ENCODE data around the gene MTHFR. TPM values are rescaled to one million over a fixed set of nuclear protein-coding genes. Genes with fewer than 3 reads are reported as not detected.

Gene MTHFR
- total and polyA plus RNA-seq, 2 donors: 9.4 to 11.7 TPM

DNA sequence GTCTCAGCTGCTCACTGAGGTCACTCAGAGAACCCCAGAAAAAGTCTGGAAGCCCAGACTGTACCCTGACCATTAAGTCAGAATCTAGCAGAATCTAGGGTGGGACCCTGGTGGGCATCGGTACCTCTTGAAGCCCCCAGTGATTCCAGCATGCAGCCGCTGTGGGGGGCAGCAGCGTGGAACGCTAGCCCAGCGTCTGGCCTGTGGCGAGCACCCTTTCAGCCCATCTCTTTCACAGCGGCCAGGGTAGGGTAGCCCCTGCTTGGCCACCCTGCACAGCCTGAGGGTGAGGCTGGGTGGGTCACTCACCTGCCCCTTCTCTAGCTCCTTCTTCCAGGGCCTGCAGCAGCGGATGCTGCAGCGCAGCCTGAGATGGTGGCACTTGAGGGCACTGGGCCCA, 27.4 kb downstream of the MTHFR start:
- Histone ChIP-seq H3K4me3 (ENCODE audit: low read length in 2 of 2) (no peak overlapping the region), H3K9me3 (ENCODE audit: control insufficient read depth in 2 of 2, insufficient read depth in 1 of 2, low read length in 1 of 2) (no peaks in the 10 kb centered on the region), H3K36me3 (ENCODE audit: control insufficient read depth in 2 of 2, insufficient read depth in 2 of 2, low read length in 1 of 2) (no peaks in the 10 kb centered on the region), H3K27me3 (ENCODE audit: control insufficient read depth in 2 of 2, insufficient read depth in 1 of 2, low read length in 1 of 2) (no peaks in the 10 kb centered on the region), H3K27ac (ENCODE audit: low read depth in 1 of 2, low read length in 1 of 2) (no peak overlapping the region), H3K4me1 (ENCODE audit: control insufficient read depth in 2 of 2, insufficient read depth in 2 of 2, low read length in 2 of 2) (no peaks in the 10 kb centered on the region)
- DNase-seq (ENCODE audit: low read depth in 6 of 9, low spot score in 9 of 9): no peak
- 97% methylated on average over 9 of the region's 9 CpGs for WGBS

DNA sequence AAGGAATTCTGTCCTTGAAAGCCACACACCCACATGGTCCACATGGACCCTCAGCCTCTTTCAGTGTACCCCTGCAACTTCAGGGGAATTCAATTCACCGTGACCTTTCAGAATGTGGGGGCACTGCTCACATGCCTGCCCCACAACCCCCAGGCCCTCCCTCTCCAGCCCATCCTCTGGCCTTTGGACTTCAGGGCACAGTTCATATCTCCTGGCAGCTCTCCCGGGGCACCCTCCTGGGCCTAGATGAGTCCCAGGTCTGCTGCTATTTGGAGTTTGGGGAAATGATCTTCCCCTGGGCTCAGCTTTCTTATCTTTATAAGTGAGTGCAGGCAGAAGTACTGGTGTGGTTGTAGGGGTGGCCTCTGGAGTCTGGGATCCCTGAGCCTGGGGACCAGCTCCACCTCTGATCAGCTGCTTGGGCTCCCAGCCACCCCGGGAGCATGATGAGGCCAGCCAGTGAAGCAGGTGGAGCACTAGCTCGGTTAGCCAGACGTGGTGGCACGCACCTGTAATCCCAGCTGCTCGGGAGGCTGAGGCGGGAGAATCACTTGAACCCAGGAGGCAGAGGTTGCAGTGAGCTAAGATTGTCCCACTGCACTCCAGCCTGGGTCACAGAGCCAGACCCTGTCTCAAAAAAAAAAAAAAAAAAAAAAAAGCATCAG, 28.0 kb downstream of the MTHFR start:
- WGBS: 93% methylated on average over 8 of the region's 8 CpGs
- Histone ChIP-seq H3K27me3 (ENCODE audit: control insufficient read depth in 2 of 2, insufficient read depth in 1 of 2, low read length in 1 of 2) (no peaks in the 10 kb centered on the region), H3K4me3 (ENCODE audit: low read length in 2 of 2) (no peak overlapping the region), H3K36me3 (ENCODE audit: control insufficient read depth in 2 of 2, insufficient read depth in 2 of 2, low read length in 1 of 2) (no peaks in the 10 kb centered on the region), H3K9me3 (ENCODE audit: control insufficient read depth in 2 of 2, insufficient read depth in 1 of 2, low read length in 1 of 2) (no peaks in the 10 kb centered on the region), H3K27ac (ENCODE audit: low read depth in 1 of 2, low read length in 1 of 2) (no peak overlapping the region), H3K4me1 (ENCODE audit: control insufficient read depth in 2 of 2, insufficient read depth in 2 of 2, low read length in 2 of 2) (no peaks in the 10 kb centered on the region)
- DNase-seq (ENCODE audit: low read depth in 6 of 9, low spot score in 9 of 9): no peak

DNA sequence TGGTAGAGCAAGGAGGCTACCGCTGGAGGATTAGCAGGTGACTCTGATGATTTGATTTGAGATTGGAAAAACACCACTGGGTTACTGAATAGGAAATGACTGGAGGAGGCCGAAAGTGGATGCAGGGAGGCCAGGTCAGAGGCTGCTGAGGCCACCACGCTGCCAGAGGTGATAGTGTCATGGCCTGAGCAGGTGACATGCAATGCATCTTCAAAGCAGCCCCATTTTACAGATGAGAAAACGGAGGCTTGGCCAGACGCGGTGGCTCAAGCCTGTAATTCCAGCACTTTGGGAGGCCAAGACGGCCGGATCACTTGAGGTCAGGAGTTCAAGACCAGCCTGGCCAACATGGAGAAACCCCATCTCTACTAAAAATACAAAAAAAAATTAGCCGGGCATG, 31.0 kb downstream of the MTHFR start:
- Histone ChIP-seq H3K9me3 (ENCODE audit: control insufficient read depth in 2 of 2, insufficient read depth in 1 of 2, low read length in 1 of 2) (no peaks in the 10 kb centered on the region), H3K36me3 (ENCODE audit: control insufficient read depth in 2 of 2, insufficient read depth in 2 of 2, low read length in 1 of 2) (no peaks in the 10 kb centered on the region), H3K4me3 (ENCODE audit: low read length in 2 of 2) (no peak overlapping the region), H3K27me3 (ENCODE audit: control insufficient read depth in 2 of 2, insufficient read depth in 1 of 2, low read length in 1 of 2) (no peaks in the 10 kb centered on the region), H3K4me1 (ENCODE audit: control insufficient read depth in 2 of 2, insufficient read depth in 2 of 2, low read length in 2 of 2) (no peaks in the 10 kb centered on the region), H3K27ac (ENCODE audit: low read depth in 1 of 2, low read length in 1 of 2) (no peak overlapping the region)
- no peak for DNase-seq (ENCODE audit: low read depth in 6 of 9, low spot score in 9 of 9)
- 90% methylated on average over 9 of the region's 9 CpGs for WGBS

DNA sequence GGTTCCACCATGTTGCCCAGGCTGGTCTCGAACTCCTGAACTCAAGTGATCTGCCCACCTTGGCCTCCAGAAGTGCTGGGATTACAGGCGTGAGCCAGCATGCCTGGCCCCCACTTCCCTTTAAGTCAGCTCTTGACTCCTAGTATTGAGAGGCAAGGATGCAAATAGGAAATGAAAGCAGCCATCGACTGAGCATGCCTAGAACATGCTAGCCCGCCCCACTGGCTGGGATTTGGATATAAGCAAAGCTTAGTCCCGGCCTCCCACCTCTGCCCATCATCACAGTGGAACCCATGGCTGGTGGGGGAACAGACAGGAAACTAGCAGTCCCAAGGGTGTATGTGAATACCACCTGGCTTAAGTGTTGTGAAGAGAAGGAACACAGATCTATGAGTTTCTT, 33.3 kb downstream of the MTHFR start:
- Histone ChIP-seq H3K4me1 (ENCODE audit: control insufficient read depth in 2 of 2, insufficient read depth in 2 of 2, low read length in 2 of 2) (no peaks in the 10 kb centered on the region), H3K4me3 (ENCODE audit: low read length in 2 of 2) (no peak overlapping the region), H3K27me3 (ENCODE audit: control insufficient read depth in 2 of 2, insufficient read depth in 1 of 2, low read length in 1 of 2) (no peaks in the 10 kb centered on the region), H3K9me3 (ENCODE audit: control insufficient read depth in 2 of 2, insufficient read depth in 1 of 2, low read length in 1 of 2) (no peaks in the 10 kb centered on the region), H3K36me3 (ENCODE audit: control insufficient read depth in 2 of 2, insufficient read depth in 2 of 2, low read length in 1 of 2) (no peaks in the 10 kb centered on the region), H3K27ac (ENCODE audit: low read depth in 1 of 2, low read length in 1 of 2) (no peak overlapping the region)
- 88% methylated on average over 5 of the region's 5 CpGs for WGBS
- no peak for DNase-seq (ENCODE audit: low read depth in 6 of 9, low spot score in 9 of 9)

DNA sequence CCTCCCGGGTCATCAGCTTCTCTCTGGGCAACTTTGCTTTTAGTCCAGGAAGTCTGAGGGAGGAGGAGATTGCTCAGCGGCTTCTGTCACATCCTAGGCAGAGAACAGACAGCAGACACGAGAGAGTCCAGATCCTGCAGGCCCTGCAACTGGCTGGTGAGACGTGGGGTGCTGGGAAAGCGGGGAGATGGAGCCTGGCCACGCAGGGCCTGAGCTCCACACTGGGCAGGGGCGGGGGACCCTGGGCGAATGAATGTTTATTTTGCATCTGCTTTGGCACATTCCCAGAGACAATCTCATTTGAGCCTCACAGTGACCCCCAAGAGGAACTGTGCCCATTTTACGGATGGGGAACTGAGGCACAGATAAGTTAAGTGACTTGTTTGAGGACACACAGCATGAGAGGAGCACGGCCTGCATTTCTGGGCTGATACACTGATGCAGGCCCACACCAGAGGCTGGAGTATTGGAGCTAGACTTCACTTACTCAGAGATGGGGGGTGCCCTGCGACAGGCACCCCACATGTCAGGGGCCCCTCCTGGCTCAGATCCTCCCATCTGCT, 34.2 kb downstream of the MTHFR start:
- Histone ChIP-seq H3K27ac (ENCODE audit: low read depth in 1 of 2, low read length in 1 of 2) (no peak overlapping the region), H3K27me3 (ENCODE audit: control insufficient read depth in 2 of 2, insufficient read depth in 1 of 2, low read length in 1 of 2) (no peaks in the 10 kb centered on the region), H3K4me1 (ENCODE audit: control insufficient read depth in 2 of 2, insufficient read depth in 2 of 2, low read length in 2 of 2) (no peaks in the 10 kb centered on the region), H3K4me3 (ENCODE audit: low read length in 2 of 2) (no peak overlapping the region), H3K36me3 (ENCODE audit: control insufficient read depth in 2 of 2, insufficient read depth in 2 of 2, low read length in 1 of 2) (no peaks in the 10 kb centered on the region), H3K9me3 (ENCODE audit: control insufficient read depth in 2 of 2, insufficient read depth in 1 of 2, low read length in 1 of 2) (no peaks in the 10 kb centered on the region)
- 77% methylated on average over 11 of the region's 11 CpGs for WGBS
- no peak for DNase-seq (ENCODE audit: low read depth in 6 of 9, low spot score in 9 of 9)

DNA sequence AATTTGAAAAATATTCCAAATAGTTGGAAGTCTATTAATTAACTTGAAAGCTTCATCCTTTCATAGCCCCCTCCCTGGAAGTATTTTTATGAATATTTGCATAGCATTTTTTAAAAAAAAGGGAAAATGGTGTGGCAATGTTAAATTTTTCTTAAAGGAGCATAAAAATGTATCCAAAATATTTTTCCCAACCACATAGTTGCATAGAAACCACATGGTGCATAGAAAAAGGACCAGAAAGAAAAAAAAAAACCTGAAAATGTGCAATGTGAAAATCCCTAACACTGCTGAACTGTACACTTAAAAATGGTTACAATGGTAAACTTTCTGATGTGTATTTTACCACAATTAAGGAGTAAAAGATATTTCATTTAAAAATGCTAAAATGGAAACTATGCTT, 35.8 kb downstream of the MTHFR start:
- Histone ChIP-seq H3K36me3 (ENCODE audit: control insufficient read depth in 2 of 2, insufficient read depth in 2 of 2, low read length in 1 of 2) (no peaks in the 10 kb centered on the region), H3K9me3 (ENCODE audit: control insufficient read depth in 2 of 2, insufficient read depth in 1 of 2, low read length in 1 of 2) (no peaks in the 10 kb centered on the region), H3K4me3 (ENCODE audit: low read length in 2 of 2) (no peak overlapping the region), H3K4me1 (ENCODE audit: control insufficient read depth in 2 of 2, insufficient read depth in 2 of 2, low read length in 2 of 2) (no peaks in the 10 kb centered on the region), H3K27me3 (ENCODE audit: control insufficient read depth in 2 of 2, insufficient read depth in 1 of 2, low read length in 1 of 2) (no peaks in the 10 kb centered on the region), H3K27ac (ENCODE audit: low read depth in 1 of 2, low read length in 1 of 2) (no peak overlapping the region)
- DNase-seq (ENCODE audit: low read depth in 6 of 9, low spot score in 9 of 9): no peak

DNA sequence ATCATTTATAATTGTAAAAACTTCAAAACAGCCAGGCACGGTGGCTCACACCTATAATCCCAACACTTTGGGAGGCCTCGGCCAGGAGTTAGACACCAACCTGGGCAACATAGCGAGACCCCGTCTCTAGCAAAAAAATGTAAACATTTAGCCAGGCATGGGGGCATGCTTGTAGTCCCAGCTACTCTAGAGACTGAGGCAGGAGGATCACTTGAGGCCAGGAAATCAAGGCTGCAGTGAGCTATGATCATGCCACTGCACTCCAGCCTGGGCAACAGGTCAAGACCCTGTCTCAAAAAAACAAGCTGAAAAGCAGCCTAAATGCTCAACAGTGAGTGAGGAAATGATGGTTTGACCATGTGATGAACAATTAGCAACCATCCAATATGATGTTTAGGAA, 36.5 kb downstream of the MTHFR start:
- Histone ChIP-seq H3K27ac (ENCODE audit: low read depth in 1 of 2, low read length in 1 of 2) (no peak overlapping the region), H3K4me3 (ENCODE audit: low read length in 2 of 2) (no peak overlapping the region), H3K27me3 (ENCODE audit: control insufficient read depth in 2 of 2, insufficient read depth in 1 of 2, low read length in 1 of 2) (peaks cover 0 to under 1% of the 10 kb centered on the region in 2 donors), H3K9me3 (ENCODE audit: control insufficient read depth in 2 of 2, insufficient read depth in 1 of 2, low read length in 1 of 2) (no peaks in the 10 kb centered on the region), H3K4me1 (ENCODE audit: control insufficient read depth in 2 of 2, insufficient read depth in 2 of 2, low read length in 2 of 2) (no peaks in the 10 kb centered on the region), H3K36me3 (ENCODE audit: control insufficient read depth in 2 of 2, insufficient read depth in 2 of 2, low read length in 1 of 2) (no peaks in the 10 kb centered on the region)
- WGBS: 89% methylated on average over 4 of the region's 4 CpGs
- no peak for DNase-seq (ENCODE audit: low read depth in 6 of 9, low spot score in 9 of 9)

DNA sequence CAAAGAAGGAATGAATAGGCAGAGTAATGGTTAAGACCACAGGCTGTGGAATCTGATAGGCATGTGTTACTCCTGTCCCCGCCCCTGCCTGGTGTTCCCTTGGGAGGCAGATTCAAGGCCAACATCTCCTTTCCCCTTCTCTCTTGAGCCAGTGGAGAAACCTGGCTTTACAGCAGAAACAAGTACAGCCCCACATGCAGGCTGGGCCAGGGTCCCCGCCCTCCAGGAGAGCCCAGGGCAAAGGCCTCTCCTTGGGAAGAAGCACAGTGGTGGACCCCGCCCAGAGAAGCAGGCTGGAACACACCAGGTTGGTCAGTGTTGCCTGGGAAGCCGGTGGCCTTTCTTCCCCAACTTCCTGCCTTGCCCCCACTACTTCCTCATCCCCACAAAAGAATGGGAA, 36.9 kb downstream of the MTHFR start:
- no peaks in the 10 kb centered on the region for H3K4me1 ChIP-seq (ENCODE audit: control insufficient read depth in 2 of 2, insufficient read depth in 2 of 2, low read length in 2 of 2)
- WGBS: 65% methylated on average over 4 of the region's 4 CpGs
- H3K4me3 ChIP-seq (ENCODE audit: low read length in 2 of 2): no peak overlapping the region
- H3K36me3 ChIP-seq (ENCODE audit: control insufficient read depth in 2 of 2, insufficient read depth in 2 of 2, low read length in 1 of 2): no peaks in the 10 kb centered on the region
- no peak overlapping the region for H3K27ac ChIP-seq (ENCODE audit: low read depth in 1 of 2, low read length in 1 of 2)
- H3K9me3 ChIP-seq (ENCODE audit: control insufficient read depth in 2 of 2, insufficient read depth in 1 of 2, low read length in 1 of 2): no peaks in the 10 kb centered on the region
- H3K27me3 ChIP-seq (ENCODE audit: control insufficient read depth in 2 of 2, insufficient read depth in 1 of 2, low read length in 1 of 2): peaks cover 0 to 2% of the 10 kb centered on the region in 2 donors
- DNase-seq (ENCODE audit: low read depth in 6 of 9, low spot score in 9 of 9): no peak

DNA sequence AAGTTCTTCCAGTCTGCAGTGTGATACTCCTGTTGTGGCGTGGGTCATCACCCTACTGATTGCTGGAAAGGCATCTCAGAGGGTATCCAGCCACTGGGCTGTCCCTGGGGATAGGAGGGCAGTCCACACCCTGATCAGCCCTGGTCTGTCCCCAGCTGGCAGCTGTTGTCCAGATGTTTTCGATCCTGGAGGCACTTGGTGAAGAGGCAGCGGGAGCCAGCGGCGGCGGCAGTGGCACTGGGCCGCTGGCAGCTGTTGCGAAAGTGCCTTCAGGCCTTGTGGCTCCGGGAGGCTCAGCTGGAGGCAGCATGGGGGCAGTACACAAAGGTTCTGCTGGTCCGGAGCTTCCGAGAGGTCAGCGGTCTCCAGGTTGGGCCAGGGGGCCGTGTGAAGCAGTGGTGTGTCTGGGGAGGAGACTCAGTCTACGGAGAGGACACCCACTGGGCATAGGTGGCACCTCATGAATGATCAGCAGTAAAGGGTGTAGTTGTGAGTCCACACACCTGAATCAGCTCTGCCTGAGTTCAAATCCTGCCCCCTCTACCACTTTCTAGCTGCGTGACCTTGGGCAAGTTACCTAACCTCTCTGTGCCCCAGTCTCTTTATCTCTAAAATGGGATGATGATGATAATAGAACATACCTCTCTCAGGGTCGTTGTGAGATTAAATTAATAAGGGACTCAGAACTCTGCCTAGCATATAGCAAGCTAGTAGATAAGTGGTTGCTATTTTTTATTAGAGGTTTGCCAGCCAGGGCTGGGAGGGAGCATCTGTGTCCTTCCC, 37.7 kb downstream of the MTHFR start:
- H3K4me3 ChIP-seq (ENCODE audit: low read length in 2 of 2): no peak overlapping the region
- H3K4me1 ChIP-seq (ENCODE audit: control insufficient read depth in 2 of 2, insufficient read depth in 2 of 2, low read length in 2 of 2): no peaks in the 10 kb centered on the region
- no peak overlapping the region for H3K27ac ChIP-seq (ENCODE audit: low read depth in 1 of 2, low read length in 1 of 2)
- 86% methylated on average over 16 of the region's 16 CpGs for WGBS
- H3K36me3 ChIP-seq (ENCODE audit: control insufficient read depth in 2 of 2, insufficient read depth in 2 of 2, low read length in 1 of 2): no peaks in the 10 kb centered on the region
- H3K27me3 ChIP-seq (ENCODE audit: control insufficient read depth in 2 of 2, insufficient read depth in 1 of 2, low read length in 1 of 2): peaks cover 0 to 5% of the 10 kb centered on the region in 2 donors
- no peak for DNase-seq (ENCODE audit: low read depth in 6 of 9, low spot score in 9 of 9)
- H3K9me3 ChIP-seq (ENCODE audit: control insufficient read depth in 2 of 2, insufficient read depth in 1 of 2, low read length in 1 of 2): no peaks in the 10 kb centered on the region

Data from thymus (tissue), 11 donors.